ENCODE measurements around the gene VSTM4.

Gene VSTM4

GRCh38 chr10:49138361-49138891, 23.1 kb upstream of the VSTM4 start:
- Histone ChIP-seq H3K27ac (peak overlapping the region in 1 of 2 donors; percentile 46), H3K4me3 (no peak overlapping the region)
- no peak for TF ChIP-seq CTCF (IDR thresholded peaks at IDR 0.05)
- DNase-seq (ENCODE audit: low spot score): no peak

GRCh38 chr10:49136525-49136924, 21.2 kb upstream of the VSTM4 start:
- H3K4me3 ChIP-seq: no peak overlapping the region
- H3K27ac ChIP-seq: no peak overlapping the region
- no peak for DNase-seq (ENCODE audit: low spot score)
- no peak for TF ChIP-seq CTCF (IDR thresholded peaks at IDR 0.05)

- DNase-seq (ENCODE audit: low spot score): no peak
- Histone ChIP-seq H3K4me3 (no peak overlapping the region), H3K27ac (peak overlapping the region in 1 of 2 donors; percentile 18)
- no peak for TF ChIP-seq CTCF (IDR thresholded peaks at IDR 0.05)
Observed at GRCh38 chr10:49135575-49136313, 20.4 kb upstream of the VSTM4 start.

- no peak for TF ChIP-seq CTCF (IDR thresholded peaks at IDR 0.05)
- Histone ChIP-seq H3K4me3 (no peak overlapping the region), H3K27ac (no peak overlapping the region)
- DNase-seq (ENCODE audit: low spot score): peak; percentile 7
Observed at GRCh38 chr10:49134327-49134726, 19.0 kb upstream of the VSTM4 start.

- DNase-seq (ENCODE audit: low spot score): peak; percentile 31
- Histone ChIP-seq H3K27ac (no peak within 1 kb of the TSS), H3K4me3 (no peak within 1 kb of the TSS)
- TF ChIP-seq CTCF (IDR thresholded peaks at IDR 0.05): no peak
Observed at GRCh38 chr10:49133706-49134248, 18.5 kb upstream of the VSTM4 start, which contains the start of gene FAM170B. FAM170B (minus strand) TSS chr10:49134021; CDS start chr10:49133918, 103 bp downstream.

- Histone ChIP-seq H3K4me3 (no peak overlapping the region), H3K27ac (no peak overlapping the region)
- TF ChIP-seq CTCF (IDR thresholded peaks at IDR 0.05): no peak
- DNase-seq (ENCODE audit: low spot score): no peak
Observed at GRCh38 chr10:49132362-49132737, 17.0 kb upstream of the VSTM4 start.

Measured in coronary artery (tissue), 2 donors.